ENCODE results near the gene KRT84. TPM values are rescaled to one million over a fixed set of nuclear protein-coding genes. Genes with fewer than 3 reads are reported as not detected.

The KRT84 gene
- total and polyA plus RNA-seq, 7 donors, result not detected

- WGBS, 2 donors, result 95 to 96% methylated on average over 2 of the region's 2 CpGs
- intact Hi-C loops (cut with DNase I), result no loop called here
- peak; percentile 45 for DNase-seq
- H3K27me3 ChIP-seq, result no peaks in the 10 kb centered on the region
- H3K4me1 ChIP-seq, result no peaks in the 10 kb centered on the region
- no peak overlapping the region for H3K27ac ChIP-seq
- H3K9me3 ChIP-seq, result no peaks in the 10 kb centered on the region
- no peak overlapping the region for H3K4me3 ChIP-seq
- TF ChIP-seq CTCF (IDR thresholded peaks at IDR 0.05) (no peak), EP300 (IDR thresholded peaks at IDR 0.05) (no peak), POLR2A (IDR thresholded peaks at IDR 0.05) (no peak), POLR2AphosphoS5 (IDR thresholded peaks at IDR 0.05) (no peak)
- no peaks in the 10 kb centered on the region for H3K36me3 ChIP-seq
Observed at GRCh38 chr12:52402377-52402776, 16.9 kb upstream of the KRT84 start.

GRCh38 chr12:52401926-52402325 is 16.5 kb upstream of the KRT84 start:
- intact Hi-C loops (cut with DNase I), result no loop called here
- TF ChIP-seq CTCF (IDR thresholded peaks at IDR 0.05) (no peak), POLR2A (IDR thresholded peaks at IDR 0.05) (no peak), POLR2AphosphoS5 (IDR thresholded peaks at IDR 0.05) (no peak), EP300 (IDR thresholded peaks at IDR 0.05) (no peak)
- Histone ChIP-seq H3K4me1 (no peaks in the 10 kb centered on the region), H3K27me3 (no peaks in the 10 kb centered on the region), H3K27ac (no peak overlapping the region), H3K36me3 (no peaks in the 10 kb centered on the region), H3K9me3 (no peaks in the 10 kb centered on the region), H3K4me3 (no peak overlapping the region)
- no peak for DNase-seq
- WGBS, 2 donors, result 80 to 84% methylated on average over 4 of the region's 4 CpGs

- Histone ChIP-seq H3K27ac (no peak overlapping the region), H3K4me1 (no peaks in the 10 kb centered on the region), H3K4me3 (no peak overlapping the region), H3K27me3 (no peaks in the 10 kb centered on the region), H3K9me3 (no peaks in the 10 kb centered on the region), H3K36me3 (no peaks in the 10 kb centered on the region)
- intact Hi-C loops (cut with DNase I), result no loop called here
- TF ChIP-seq POLR2AphosphoS5 (IDR thresholded peaks at IDR 0.05) (no peak), POLR2A (IDR thresholded peaks at IDR 0.05) (no peak), CTCF (IDR thresholded peaks at IDR 0.05) (no peak), EP300 (IDR thresholded peaks at IDR 0.05) (no peak)
- no peak for DNase-seq
- 84 to 88% methylated on average over 5 of the region's 5 CpGs for WGBS, 2 donors
Observed at GRCh38 chr12:52401526-52401925, 16.1 kb upstream of the KRT84 start.

GRCh38 chr12:52400906-52401305 is 15.5 kb upstream of the KRT84 start:
- Histone ChIP-seq H3K27me3 (no peaks in the 10 kb centered on the region), H3K9me3 (no peaks in the 10 kb centered on the region), H3K36me3 (no peaks in the 10 kb centered on the region), H3K4me3 (no peak overlapping the region), H3K27ac (no peak overlapping the region), H3K4me1 (no peaks in the 10 kb centered on the region)
- intact Hi-C loops (cut with DNase I), result no loop called here
- WGBS, 2 donors, result 85 to 88% methylated on average over 9 of the region's 9 CpGs
- no peak for DNase-seq
- no peak for TF ChIP-seq POLR2A (IDR thresholded peaks at IDR 0.05)
- TF ChIP-seq CTCF (IDR thresholded peaks at IDR 0.05), result no peak
- no peak for TF ChIP-seq POLR2AphosphoS5 (IDR thresholded peaks at IDR 0.05)
- TF ChIP-seq EP300 (IDR thresholded peaks at IDR 0.05), result no peak

- H3K4me3 ChIP-seq, result no peak overlapping the region
- 93 to 96% methylated on average over 16 of the region's 16 CpGs for WGBS, 2 donors
- peak; percentile 57 for DNase-seq
- no peak for TF ChIP-seq POLR2A (IDR thresholded peaks at IDR 0.05)
- TF ChIP-seq POLR2AphosphoS5 (IDR thresholded peaks at IDR 0.05), result no peak
- H3K36me3 ChIP-seq, result no peaks in the 10 kb centered on the region
- no peaks in the 10 kb centered on the region for H3K4me1 ChIP-seq
- H3K9me3 ChIP-seq, result no peaks in the 10 kb centered on the region
- intact Hi-C loops (cut with DNase I), result no loop called here
- no peaks in the 10 kb centered on the region for H3K27me3 ChIP-seq
- H3K27ac ChIP-seq, result no peak overlapping the region
Observed at GRCh38 chr12:52399756-52400155, 14.3 kb upstream of the KRT84 start.

Measured in sigmoid colon (tissue), 7 donors.